ENCODE data around the gene CDKAL1. TPM values are rescaled to one million over a fixed set of nuclear protein-coding genes. Genes with fewer than 3 reads are reported as not detected.
"Not testable (repeated sequence)": the region's sequence is repeated elsewhere in the genome, so short reads cannot be mapped to it uniquely, and the experiment has no call there.

Gene CDKAL1
- total RNA-seq, 1 experiment from 2014 or later: 11.8 TPM

DNA sequence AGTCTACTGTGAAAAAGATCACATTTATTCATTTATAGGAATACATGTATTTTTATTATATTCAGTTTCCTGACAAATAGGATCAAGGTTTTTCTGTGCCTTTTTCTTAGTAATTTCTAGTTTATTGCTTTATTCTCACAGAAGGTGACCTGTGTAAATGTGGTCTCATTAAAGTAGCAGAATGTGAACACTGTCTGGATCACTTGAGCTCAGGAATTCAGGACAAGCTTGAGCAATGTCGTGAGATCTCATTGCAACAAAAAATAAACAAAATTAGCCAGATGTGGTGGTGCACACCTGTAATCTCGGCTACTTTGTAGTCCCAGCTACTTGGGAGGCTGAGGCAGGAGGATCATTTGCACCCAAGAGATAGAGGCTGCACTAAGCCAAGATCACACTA is 516.7 kb downstream of the CDKAL1 start:
- ChIA-PET POLR2A (interaction anchor here (0.6 kb wide), 1 partner anchor 237 kb away, joined by 3 read pairs; no protein-coding TSS in a partner anchor), CTCF (no interaction called here)
- intact Hi-C loops (cut with micrococcal nuclease): no loop called here
- no peak overlapping the region for H3K27ac Mint-ChIP-seq (ENCODE audit: low read depth, unreplicated experiment)
- H3K4me1 Mint-ChIP-seq (ENCODE audit: insufficient read depth, unreplicated experiment): peaks cover 6% of the 10 kb centered on the region
- peaks cover 7% of the 10 kb centered on the region for H3K36me3 Mint-ChIP-seq (ENCODE audit: insufficient read depth, unreplicated experiment)
- H3K4me3 Mint-ChIP-seq (ENCODE audit: unreplicated experiment): no peak overlapping the region
- H3K27me3 Mint-ChIP-seq (ENCODE audit: insufficient read depth, unreplicated experiment): no peaks in the 10 kb centered on the region
- TF ChIP-seq, protein P1, sequence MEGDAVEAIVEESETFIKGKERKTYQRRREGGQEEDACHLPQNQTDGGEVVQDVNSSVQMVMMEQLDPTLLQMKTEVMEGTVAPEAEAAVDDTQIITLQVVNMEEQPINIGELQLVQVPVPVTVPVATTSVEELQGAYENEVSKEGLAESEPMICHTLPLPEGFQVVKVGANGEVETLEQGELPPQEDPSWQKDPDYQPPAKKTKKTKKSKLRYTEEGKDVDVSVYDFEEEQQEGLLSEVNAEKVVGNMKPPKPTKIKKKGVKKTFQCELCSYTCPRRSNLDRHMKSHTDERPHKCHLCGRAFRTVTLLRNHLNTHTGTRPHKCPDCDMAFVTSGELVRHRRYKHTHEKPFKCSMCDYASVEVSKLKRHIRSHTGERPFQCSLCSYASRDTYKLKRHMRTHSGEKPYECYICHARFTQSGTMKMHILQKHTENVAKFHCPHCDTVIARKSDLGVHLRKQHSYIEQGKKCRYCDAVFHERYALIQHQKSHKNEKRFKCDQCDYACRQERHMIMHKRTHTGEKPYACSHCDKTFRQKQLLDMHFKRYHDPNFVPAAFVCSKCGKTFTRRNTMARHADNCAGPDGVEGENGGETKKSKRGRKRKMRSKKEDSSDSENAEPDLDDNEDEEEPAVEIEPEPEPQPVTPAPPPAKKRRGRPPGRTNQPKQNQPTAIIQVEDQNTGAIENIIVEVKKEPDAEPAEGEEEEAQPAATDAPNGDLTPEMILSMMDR (IDR thresholded peaks at IDR 0.05; ENCODE audit: unreplicated experiment): no peak
- H3K9me3 Mint-ChIP-seq (ENCODE audit: unreplicated experiment): no peaks in the 10 kb centered on the region
- no TSS peak for BruUV-seq (replicated peaks)
- DNase-seq (ENCODE audit: unreplicated experiment): no peak

DNA sequence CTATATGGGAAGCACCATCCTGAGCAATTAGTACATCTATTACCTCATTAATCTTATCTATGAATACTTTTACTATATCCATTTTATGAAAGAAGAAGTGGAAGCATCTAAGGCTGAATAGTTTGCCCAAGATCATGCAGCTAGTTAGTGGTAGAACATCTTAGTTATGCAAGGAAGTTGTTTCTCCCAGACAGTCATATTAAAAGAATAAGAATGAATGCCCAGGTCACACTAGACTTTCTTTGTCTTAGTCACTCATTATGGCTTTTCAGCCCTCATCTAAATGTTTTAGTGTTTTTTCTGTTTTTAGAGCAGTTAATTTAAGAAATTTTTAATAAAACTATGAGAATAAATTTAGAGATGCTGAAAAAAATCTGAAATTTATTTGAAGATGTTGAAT is 517.5 kb downstream of the CDKAL1 start:
- H3K27ac Mint-ChIP-seq (ENCODE audit: low read depth, unreplicated experiment): no peak overlapping the region
- no peak for DNase-seq (ENCODE audit: unreplicated experiment)
- TF ChIP-seq, protein P1 (IDR thresholded peaks at IDR 0.05; ENCODE audit: unreplicated experiment): no peak
- intact Hi-C loops (cut with micrococcal nuclease): no loop called here
- CTCF ChIA-PET: interaction anchor here (0.6 kb wide), 2 partner anchors 144 to 178 kb away, joined by 3 read pairs; no protein-coding TSS in a partner anchor
- BruUV-seq (replicated peaks): no TSS peak
- peaks cover 7% of the 10 kb centered on the region for H3K36me3 Mint-ChIP-seq (ENCODE audit: insufficient read depth, unreplicated experiment)
- H3K27me3 Mint-ChIP-seq (ENCODE audit: insufficient read depth, unreplicated experiment): no peaks in the 10 kb centered on the region
- POLR2A ChIA-PET: interaction anchor here (0.6 kb wide), 1 partner anchor 542 kb away, joined by 4 read pairs; the partner anchor contains the start of gene SOX4
- H3K9me3 Mint-ChIP-seq (ENCODE audit: unreplicated experiment): no peaks in the 10 kb centered on the region
- H3K4me3 Mint-ChIP-seq (ENCODE audit: unreplicated experiment): no peak overlapping the region
- H3K4me1 Mint-ChIP-seq (ENCODE audit: insufficient read depth, unreplicated experiment): peaks cover 6% of the 10 kb centered on the region

DNA sequence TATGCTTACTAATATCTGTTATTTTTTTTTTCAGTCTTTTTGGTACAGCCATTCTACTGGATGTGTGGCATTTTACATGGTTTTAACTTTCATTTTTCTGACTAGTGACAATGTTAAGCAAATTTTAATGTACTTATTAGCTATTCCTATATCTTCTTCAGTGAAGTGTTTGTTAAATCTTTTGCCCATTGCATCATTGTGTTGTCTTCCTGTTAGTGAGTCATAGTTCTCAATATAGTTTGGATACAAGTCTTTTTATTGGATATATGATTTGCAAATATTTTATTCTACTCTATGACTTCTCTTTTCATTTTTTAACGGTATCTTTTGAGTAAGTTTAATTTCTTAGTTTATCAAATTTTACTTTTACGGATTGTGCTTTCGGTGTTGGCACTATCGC is 519.4 kb downstream of the CDKAL1 start:
- H3K4me1 Mint-ChIP-seq (ENCODE audit: insufficient read depth, unreplicated experiment): peaks cover 6% of the 10 kb centered on the region
- POLR2A ChIA-PET: no interaction called here
- BruUV-seq (replicated peaks): no TSS peak
- intact Hi-C loops (cut with micrococcal nuclease): no loop called here
- H3K36me3 Mint-ChIP-seq (ENCODE audit: insufficient read depth, unreplicated experiment): peaks cover 7% of the 10 kb centered on the region
- TF ChIP-seq, protein P1 (IDR thresholded peaks at IDR 0.05; ENCODE audit: unreplicated experiment): no peak
- H3K27me3 Mint-ChIP-seq (ENCODE audit: insufficient read depth, unreplicated experiment): no peaks in the 10 kb centered on the region
- peaks cover 15% of the 10 kb centered on the region for H3K9me3 Mint-ChIP-seq (ENCODE audit: unreplicated experiment)
- CTCF ChIA-PET: interaction anchor here (0.5 to 0.6 kb wide), 2 partner anchors 11 to 31 kb away, joined by 3 read pairs; no protein-coding TSS in a partner anchor
- DNase-seq (ENCODE audit: unreplicated experiment): peak; percentile 34
- no peak overlapping the region for H3K27ac Mint-ChIP-seq (ENCODE audit: low read depth, unreplicated experiment)
- no peak overlapping the region for H3K4me3 Mint-ChIP-seq (ENCODE audit: unreplicated experiment)

DNA sequence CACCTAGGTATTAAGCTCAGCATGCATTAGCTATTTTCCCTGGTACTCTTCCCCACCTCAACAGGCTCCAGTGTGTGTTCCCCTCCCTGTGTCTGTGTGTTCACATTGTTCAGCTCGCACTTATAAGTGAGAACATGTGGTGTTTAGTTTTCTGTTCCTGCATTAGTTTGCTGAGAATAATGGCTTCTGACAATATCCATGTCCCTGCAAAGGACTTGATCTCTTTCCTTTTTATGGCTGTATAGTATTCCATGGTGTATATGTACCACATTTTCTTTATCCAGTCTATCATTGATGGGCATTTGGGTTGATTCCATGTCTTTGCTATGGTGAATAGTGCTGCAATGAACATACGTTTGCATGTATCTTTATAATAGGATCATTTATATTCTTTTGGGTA is 521.2 kb downstream of the CDKAL1 start:
- H3K36me3 Mint-ChIP-seq (ENCODE audit: insufficient read depth, unreplicated experiment); H3K4me1 Mint-ChIP-seq (ENCODE audit: insufficient read depth, unreplicated experiment); H3K27me3 Mint-ChIP-seq (ENCODE audit: insufficient read depth, unreplicated experiment); DNase-seq (ENCODE audit: unreplicated experiment); BruUV-seq (replicated peaks); POLR2A ChIA-PET; intact Hi-C loops (cut with micrococcal nuclease); H3K4me3 Mint-ChIP-seq (ENCODE audit: unreplicated experiment): not testable (repeated sequence)
- Mint-ChIP-seq H3K27ac (ENCODE audit: low read depth, unreplicated experiment) (peak overlapping the region; percentile 49), H3K9me3 (ENCODE audit: unreplicated experiment) (peaks cover 15% of the 10 kb centered on the region)
- CTCF ChIA-PET: interaction anchor here (0.6 kb wide), 1 partner anchor 63 kb away, joined by 3 read pairs; no protein-coding TSS in a partner anchor

DNA sequence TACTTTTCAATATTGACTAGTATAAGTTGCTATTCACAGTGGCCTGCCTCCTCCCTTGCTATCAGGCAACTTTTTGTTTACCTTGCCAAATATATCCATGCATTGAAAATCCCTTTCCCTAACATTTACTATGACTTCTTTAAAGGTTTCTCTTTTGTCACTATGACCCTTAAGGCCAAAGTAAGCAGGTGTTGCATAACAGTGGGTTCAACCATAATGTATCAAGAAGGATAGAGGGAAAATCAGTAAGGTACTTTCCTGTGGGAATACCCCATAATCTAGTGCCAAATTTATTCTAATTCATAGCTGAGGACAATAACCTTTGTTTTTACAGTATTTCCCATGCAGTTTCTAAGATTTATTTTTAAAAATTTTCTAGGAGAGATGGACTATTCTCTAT is 527.6 kb downstream of the CDKAL1 start:
- intact Hi-C loops (cut with micrococcal nuclease): no loop called here
- Mint-ChIP-seq H3K27ac (ENCODE audit: low read depth, unreplicated experiment) (no peak overlapping the region), H3K27me3 (ENCODE audit: insufficient read depth, unreplicated experiment) (no peaks in the 10 kb centered on the region), H3K36me3 (ENCODE audit: insufficient read depth, unreplicated experiment) (peaks cover 6% of the 10 kb centered on the region), H3K9me3 (ENCODE audit: unreplicated experiment) (peaks cover 15% of the 10 kb centered on the region), H3K4me3 (ENCODE audit: unreplicated experiment) (no peak overlapping the region), H3K4me1 (ENCODE audit: insufficient read depth, unreplicated experiment) (no peaks in the 10 kb centered on the region)
- peak; percentile 8 for DNase-seq (ENCODE audit: unreplicated experiment)
- ChIA-PET CTCF (no interaction called here), POLR2A (interaction anchor here (0.5 to 0.7 kb wide), 3 partner anchors 28 to 139 kb away, joined by 3 read pairs; no protein-coding TSS in a partner anchor)
- TF ChIP-seq, protein P1 (IDR thresholded peaks at IDR 0.05; ENCODE audit: unreplicated experiment): no peak
- no TSS peak for BruUV-seq (replicated peaks)
